ENCODE results near the gene SULT1E1.

Gene SULT1E1

GRCh38 chr4:69860052-69860451 is at the start of gene SULT1E1:
Gene SULT1E1 (minus strand): TSS chr4:69860145. CDS start chr4:69857644, 2,501 bp downstream.
- no peak for DNase-seq

GRCh38 chr4:69909195-69909594 is 49.2 kb upstream of the SULT1E1 start:
- no peak for DNase-seq

GRCh38 chr4:69907151-69907550 is 47.2 kb upstream of the SULT1E1 start:
- DNase-seq = no peak

GRCh38 chr4:69896530-69897116 is 36.7 kb upstream of the SULT1E1 start:
- DNase-seq = no peak

GRCh38 chr4:69894721-69895120 is 34.8 kb upstream of the SULT1E1 start:
- no peak for DNase-seq

GRCh38 chr4:69894186-69894585 is 34.2 kb upstream of the SULT1E1 start:
- no peak for DNase-seq

- no peak for DNase-seq
Observed at GRCh38 chr4:69888336-69888735, 28.4 kb upstream of the SULT1E1 start.

GRCh38 chr4:69882150-69882549 is 22.2 kb upstream of the SULT1E1 start:
- DNase-seq = no peak

- DNase-seq = peak; percentile 11
Observed at GRCh38 chr4:69881173-69881773, 21.3 kb upstream of the SULT1E1 start.

GRCh38 chr4:69878250-69878649 is 18.3 kb upstream of the SULT1E1 start:
- DNase-seq = no peak

- no peak for DNase-seq
Observed at GRCh38 chr4:69877453-69877852, 17.5 kb upstream of the SULT1E1 start.

- DNase-seq = no peak
Observed at GRCh38 chr4:69876071-69876470, 16.1 kb upstream of the SULT1E1 start.

- DNase-seq = no peak
Observed at GRCh38 chr4:69875576-69875975, 15.6 kb upstream of the SULT1E1 start.

GRCh38 chr4:69874507-69874906 is 14.6 kb upstream of the SULT1E1 start:
- DNase-seq = no peak

GRCh38 chr4:69861756-69862155 is 1.8 kb upstream of the SULT1E1 start:
- no peak for DNase-seq

- DNase-seq = no peak
Observed at GRCh38 chr4:69860521-69861298, 765 bp upstream of the SULT1E1 start.

GRCh38 chr4:69859140-69859685 is 732 bp downstream of the SULT1E1 start:
- DNase-seq = no peak

- DNase-seq = peak; percentile 77
Observed at GRCh38 chr4:69858690-69859089, 1.3 kb downstream of the SULT1E1 start.

GRCh38 chr4:69855822-69856221 is 4.1 kb downstream of the SULT1E1 start:
- DNase-seq = no peak

- no peak for DNase-seq
Observed at GRCh38 chr4:69849969-69850368, 10.0 kb downstream of the SULT1E1 start.

GRCh38 chr4:69849297-69849696 is 10.6 kb downstream of the SULT1E1 start:
- DNase-seq = no peak

- no peak for DNase-seq
Observed at GRCh38 chr4:69848028-69848427, 11.9 kb downstream of the SULT1E1 start.

- DNase-seq = no peak
Observed at GRCh38 chr4:69843932-69844331, 16.0 kb downstream of the SULT1E1 start.

GRCh38 chr4:69843301-69843700 is 16.6 kb downstream of the SULT1E1 start:
- no peak for DNase-seq

All from NCI-H1105 (cell line).